IMR-90 (cell line): ENCODE results near the gene SLC16A5. TPM values are rescaled to one million over a fixed set of nuclear protein-coding genes. Genes with fewer than 3 reads are reported as not detected.

Source experiments
- ATAC-seq: fragments of 200-7000 bp; cut with Tn5 transposase; 2 replicates; pipeline ENCODE4 v1.9.1; 2020; ENCODE audit warnings: low read depth, mild to moderate bottlenecking, moderate library complexity
- BruUV-seq: library from RNA; stranded (reverse); fragments of 400-500 nt; replicated peaks from 2 replicates; lab custom pipeline; 2021; lab: Mats Ljungman, UMichigan
- CTCF ChIA-PET: fragments of 300-600 bp; formaldehyde crosslinking; extraction: SDS; loops from one replicate; lab custom pipeline; 2021; ENCODE audit warnings: antibody characterized with exemption; lab: Yijun Ruan, JAX
- POLR2A ChIA-PET: fragments of 300-600 bp; sonication (Branson Sonifier 250); formaldehyde crosslinking; loops from one replicate; lab custom pipeline; 2022; ENCODE audit warnings: antibody characterized with exemption; ENCODE audit not compliant: unreplicated experiment; lab: Charles Lee
- DNase-seq: peaks from one replicate; pipeline ENCODE4 v3.0.0; 2013
- H2AFZ ChIP-seq: replicated peaks from 2 replicates; pipeline ENCODE3; 2013; ENCODE audit warnings: low read length, mild to moderate bottlenecking; ENCODE audit not compliant: poor library complexity
- H2AK5ac ChIP-seq: 2 replicates; pipeline ENCODE4 v1.6.1; 2013; ENCODE audit warnings: low read depth, low read length, inconsistent platforms
- H2AK9ac ChIP-seq: replicated peaks from 2 replicates; pipeline ENCODE3; 2013; ENCODE audit warnings: mild to moderate bottlenecking, low read depth, low read length, moderate library complexity; ENCODE audit not compliant: poor library complexity
- H2BK120ac ChIP-seq: 2 replicates; pipeline ENCODE4 v1.6.1; 2013; ENCODE audit warnings: low read depth, low read length, inconsistent platforms
- H2BK15ac ChIP-seq: 3 replicates; pipeline ENCODE4 v1.6.1; 2013; ENCODE audit warnings: low read depth, low read length, inconsistent platforms
- H2BK20ac ChIP-seq: 2 replicates; pipeline ENCODE4 v1.6.1; 2013; ENCODE audit warnings: low read depth, mild to moderate bottlenecking, inconsistent platforms, low read length, moderate library complexity
- H2BK5ac ChIP-seq: 2 replicates; pipeline ENCODE4 v1.6.1; 2013; ENCODE audit warnings: mild to moderate bottlenecking, low read depth, low read length, inconsistent platforms; ENCODE audit not compliant: poor library complexity, severe bottlenecking
- H3K14ac ChIP-seq: replicated peaks from 2 replicates; pipeline ENCODE4 v1.6.1; 2013; ENCODE audit warnings: low read depth, low read length, inconsistent platforms
- H3K18ac ChIP-seq: 2 replicates; pipeline ENCODE4 v1.6.1; 2013; ENCODE audit warnings: low read depth, low read length, control low read depth
- H3K23ac ChIP-seq: 2 replicates; pipeline ENCODE4 v1.6.1; 2013; ENCODE audit warnings: low read depth, low read length, inconsistent platforms
- H3K27ac ChIP-seq: 2 replicates; pipeline ENCODE4 v1.5.1; 2013; ENCODE audit warnings: mild to moderate bottlenecking, control low read depth, low read length; ENCODE audit not compliant: insufficient read depth
- H3K27me3 ChIP-seq: 2 replicates; pipeline ENCODE4 v1.6.1; 2013; ENCODE audit warnings: low read length; ENCODE audit not compliant: control insufficient read depth, insufficient read depth
- H3K36me3 ChIP-seq: 2 replicates; pipeline ENCODE4 v1.6.1; 2013; ENCODE audit warnings: low read length, mixed read lengths; ENCODE audit not compliant: control insufficient read depth, insufficient read depth
- H3K4ac ChIP-seq: 2 replicates; pipeline ENCODE4 v1.6.1; 2013; ENCODE audit warnings: low read depth, low read length, inconsistent platforms
- H3K4me1 ChIP-seq: 2 replicates; pipeline ENCODE4 v1.6.1; 2013; ENCODE audit warnings: low read length, mixed read lengths; ENCODE audit not compliant: control insufficient read depth, insufficient read depth
- H3K4me2 ChIP-seq: 2 replicates; pipeline ENCODE4 v1.6.1; 2013; ENCODE audit warnings: low read depth, mild to moderate bottlenecking, control low read depth, low read length, moderate library complexity
- H3K4me3 ChIP-seq: 2 replicates; pipeline ENCODE4 v1.5.1; 2013; ENCODE audit warnings: low read depth, mild to moderate bottlenecking, control low read depth, low read length, moderate library complexity; ENCODE audit not compliant: insufficient read depth
- H3K56ac ChIP-seq: 2 replicates; pipeline ENCODE4 v1.6.1; 2013; ENCODE audit warnings: low read length, inconsistent platforms; ENCODE audit not compliant: insufficient read depth; ENCODE audit errors: extremely low read depth
- H3K79me1 ChIP-seq, 2 experiments: 2 replicates each; pipeline ENCODE4 v1.6.1; 2013; ENCODE audit warnings: low read length in 2 of 2, inconsistent platforms in 1 of 2, low read depth in 1 of 2
- H3K9ac ChIP-seq: 2 replicates; pipeline ENCODE4 v1.6.1; 2013; ENCODE audit warnings: low read depth, low read length, control low read depth
- H3K9me1 ChIP-seq: 2 replicates; pipeline ENCODE4 v1.6.1; 2013; ENCODE audit warnings: low read length, inconsistent platforms; ENCODE audit not compliant: insufficient read depth
- H3K9me3 ChIP-seq: 2 replicates; pipeline ENCODE4 v1.6.1; 2013; ENCODE audit warnings: low read length; ENCODE audit not compliant: control insufficient read depth, insufficient read depth
- H4K20me1 ChIP-seq: 2 replicates; pipeline ENCODE4 v1.6.1; 2013; ENCODE audit warnings: low read length, inconsistent platforms; ENCODE audit not compliant: insufficient read depth
- H4K5ac ChIP-seq: 2 replicates; pipeline ENCODE4 v1.6.1; 2013; ENCODE audit warnings: mild to moderate bottlenecking, low read depth, low read length, control low read depth
- H4K8ac ChIP-seq, 2 experiments: 2 replicates each; pipeline ENCODE4 v1.6.1; 2013; ENCODE audit warnings: low read depth in 2 of 2, low read length in 2 of 2, control low read depth in 1 of 2, inconsistent platforms in 1 of 2
- H4K91ac ChIP-seq: 2 replicates; pipeline ENCODE4 v1.6.1; 2013; ENCODE audit warnings: low read depth, low read length, inconsistent platforms; ENCODE audit not compliant: insufficient read depth
- BHLHE40 ChIP-seq: fragments of 150-350 bp; IDR thresholded peaks from 2 replicates; pipeline ENCODE4 v1.6.1; 2016; ENCODE audit warnings: mild to moderate bottlenecking, low read depth, low read length
- CEBPB ChIP-seq: IDR thresholded peaks from 2 replicates; pipeline ENCODE4 v1.6.1; 2012; ENCODE audit warnings: low read depth, low read length, improper control_type of control experiment
- CHD1 ChIP-seq: IDR thresholded peaks from 2 replicates; pipeline ENCODE4 v1.6.1; 2012; ENCODE audit warnings: low read depth, low read length, improper control_type of control experiment
- FOS ChIP-seq: fragments of 150-350 bp; IDR thresholded peaks from 2 replicates; pipeline ENCODE4 v1.6.1; 2016; ENCODE audit warnings: low read depth, low read length
- MAFK ChIP-seq: IDR thresholded peaks from 2 replicates; pipeline ENCODE4 v1.6.1; 2012; ENCODE audit warnings: low read depth, low read length, improper control_type of control experiment
- MAZ ChIP-seq: IDR thresholded peaks from 2 replicates; pipeline ENCODE4 v1.6.1; 2012; ENCODE audit warnings: low read depth, mild to moderate bottlenecking, low read length, improper control_type of control experiment, moderate library complexity, borderline replicate concordance
- MXI1 ChIP-seq: IDR thresholded peaks from 2 replicates; pipeline ENCODE4 v1.6.1; 2012; ENCODE audit warnings: low read depth, mild to moderate bottlenecking, low read length, moderate library complexity, borderline replicate concordance
- NFE2L2 ChIP-seq: fragments of 150-350 bp; IDR thresholded peaks from 2 replicates; pipeline ENCODE4 v1.6.1; 2016; ENCODE audit warnings: low read depth, mild to moderate bottlenecking, low read length
- POLR2A ChIP-seq: IDR thresholded peaks from 2 replicates; pipeline ENCODE4 v1.6.1; 2012; ENCODE audit warnings: mild to moderate bottlenecking, low read depth, low read length
- RAD21 ChIP-seq: IDR thresholded peaks from 2 replicates; pipeline ENCODE4 v1.6.1; 2012; ENCODE audit warnings: low read length, improper control_type of control experiment
- RCOR1 ChIP-seq: IDR thresholded peaks from 2 replicates; pipeline ENCODE4 v1.6.1; 2012; ENCODE audit warnings: mild to moderate bottlenecking, low read length, improper control_type of control experiment; ENCODE audit not compliant: insufficient replicate concordance
- RFX5 ChIP-seq: IDR thresholded peaks from 2 replicates; pipeline ENCODE4 v1.8.0; 2012; ENCODE audit warnings: low read depth, mild to moderate bottlenecking, low read length, moderate library complexity
- SMC3 ChIP-seq: fragments of 150-350 bp; IDR thresholded peaks from 2 replicates; pipeline ENCODE4 v1.6.1; 2016; ENCODE audit warnings: low read depth, mild to moderate bottlenecking, antibody characterized with exemption, low read length, moderate library complexity
- WGBS, 2 experiments: methylation state at CpG; one replicate each; pipeline versions ENCODE4 v1.1.5 to v1.1.7; 2013; ENCODE audit warnings: missing lambda C conversion rate in 2 of 2; ENCODE audit not compliant: insufficient read length in 1 of 2; ENCODE audit errors: extremely low coverage in 2 of 2; 5-methylcytosine and 5-hydroxymethylcytosine counted together
- dilution Hi-C: fragments of 300-500 bp; cut with HindIII; formaldehyde crosslinking; loops from one replicate; pipeline ENCODE4 v1.14.3; 2018; ENCODE audit warnings: low sequenced_read_pairs; ENCODE audit not compliant: unreplicated experiment
- in situ Hi-C: fragments of 300-500 bp; cut with MboI; formaldehyde crosslinking; loops from 3 replicates; pipeline ENCODE4 v1.14.3; 2019; ENCODE audit warnings: low sequenced_read_pairs, inconsistent platforms, mixed read lengths
- intact Hi-C: fragments of 100-400 bp; cut with micrococcal nuclease; formaldehyde crosslinking; loops from 2 replicates; pipeline ENCODE4 v1.10.0; 2022
- polyA plus RNA-seq, 3 experiments: library from polyadenylated mRNA; depleted of rRNA; stranded (reverse); fragments of >200 nt; gene quantifications; 2 replicates each; pipeline ENCODE4 v1.2.3, GENCODE V29; 2012; ENCODE audit warnings: low replicate concordance in 1 of 3
- total RNA-seq: library from RNA; depleted of rRNA; stranded (reverse); fragments of >200 nt; gene quantifications from 2 replicates; pipeline ENCODE4 v1.2.3, GENCODE V29; 2012
- TF ChIP-seq, protein P1 (sequence below): conservative IDR thresholded peaks from 2 replicates; pipeline ENCODE4 v1.5.1; 2012; ENCODE audit warnings: mild to moderate bottlenecking, low read depth, low read length, improper control_type of control experiment
- TF ChIP-seq, protein P2 (sequence below): fragments of 150-350 bp; IDR thresholded peaks from 2 replicates; pipeline ENCODE4 v1.6.1; 2016; ENCODE audit warnings: low read depth, mild to moderate bottlenecking, low read length, moderate library complexity, borderline replicate concordance
- TF ChIP-seq, protein P3 (sequence below): fragments of 150-350 bp; IDR thresholded peaks from 2 replicates; pipeline ENCODE4 v1.6.1; 2017; ENCODE audit warnings: mild to moderate bottlenecking, antibody characterized with exemption, low read length, low read depth

Gene SLC16A5
- total and polyA plus RNA-seq, 2 of the 4 experiments (the other 2 are of a cell fraction): 1.8 to 7.1 TPM

DNA sequence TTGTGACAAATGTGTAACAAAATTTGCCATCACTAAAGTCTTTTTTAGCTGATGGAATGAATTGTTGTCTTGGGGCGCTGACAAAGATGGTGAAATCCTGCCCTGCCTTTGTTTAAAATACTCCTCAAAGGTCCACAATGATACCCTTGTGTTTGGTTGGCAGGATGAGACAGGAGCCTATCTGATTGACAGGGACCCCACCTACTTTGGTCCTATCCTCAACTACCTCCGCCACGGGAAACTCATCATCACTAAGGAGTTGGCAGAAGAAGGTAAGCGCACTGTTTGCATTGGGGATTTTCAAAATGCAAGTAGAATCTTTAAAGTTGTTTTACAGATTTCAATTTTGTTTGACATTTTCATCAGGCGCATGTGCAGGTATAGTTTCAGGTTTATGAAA is 38.7 kb upstream of the SLC16A5 start:
- no peak overlapping the region for H2AK9ac ChIP-seq
- H3K9me1 ChIP-seq: no peaks in the 10 kb centered on the region
- H4K91ac ChIP-seq: no peak overlapping the region
- H3K4me3 ChIP-seq: no peak overlapping the region
- H3K27me3 ChIP-seq: no peaks in the 10 kb centered on the region
- in situ Hi-C loops: no loop called here
- H2BK20ac ChIP-seq: no peak overlapping the region
- no peaks in the 10 kb centered on the region; the same call in 1 of the 2 replicates for H3K4me1 ChIP-seq
- peak overlapping the region; percentile 34; the same call in 1 of the 2 replicates for H3K23ac ChIP-seq
- no peak overlapping the region for H3K27ac ChIP-seq
- no peak overlapping the region for H3K9ac ChIP-seq
- peaks cover 14% of the 10 kb centered on the region for H3K36me3 ChIP-seq
- no peak overlapping the region for H3K4ac ChIP-seq
- no peaks in the 10 kb centered on the region for H3K9me3 ChIP-seq
- WGBS, 2 experiments: 100% methylated on average over 1 of the region's 5 CpGs; no CpG with 5 or more reads in 1 of the 2 experiments
- TF ChIP-seq RCOR1 (no peak), FOS (no peak), BHLHE40 (no peak), RAD21 (no peak), CEBPB (no peak), MAFK (no peak), POLR2A (no peak), NFE2L2 (no peak), RFX5 (no peak), MXI1 (no peak), MAZ (no peak), SMC3 (no peak), CHD1 (no peak)
- TF ChIP-seq, protein P1, sequence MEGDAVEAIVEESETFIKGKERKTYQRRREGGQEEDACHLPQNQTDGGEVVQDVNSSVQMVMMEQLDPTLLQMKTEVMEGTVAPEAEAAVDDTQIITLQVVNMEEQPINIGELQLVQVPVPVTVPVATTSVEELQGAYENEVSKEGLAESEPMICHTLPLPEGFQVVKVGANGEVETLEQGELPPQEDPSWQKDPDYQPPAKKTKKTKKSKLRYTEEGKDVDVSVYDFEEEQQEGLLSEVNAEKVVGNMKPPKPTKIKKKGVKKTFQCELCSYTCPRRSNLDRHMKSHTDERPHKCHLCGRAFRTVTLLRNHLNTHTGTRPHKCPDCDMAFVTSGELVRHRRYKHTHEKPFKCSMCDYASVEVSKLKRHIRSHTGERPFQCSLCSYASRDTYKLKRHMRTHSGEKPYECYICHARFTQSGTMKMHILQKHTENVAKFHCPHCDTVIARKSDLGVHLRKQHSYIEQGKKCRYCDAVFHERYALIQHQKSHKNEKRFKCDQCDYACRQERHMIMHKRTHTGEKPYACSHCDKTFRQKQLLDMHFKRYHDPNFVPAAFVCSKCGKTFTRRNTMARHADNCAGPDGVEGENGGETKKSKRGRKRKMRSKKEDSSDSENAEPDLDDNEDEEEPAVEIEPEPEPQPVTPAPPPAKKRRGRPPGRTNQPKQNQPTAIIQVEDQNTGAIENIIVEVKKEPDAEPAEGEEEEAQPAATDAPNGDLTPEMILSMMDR: no peak
- TF ChIP-seq, protein P2, sequence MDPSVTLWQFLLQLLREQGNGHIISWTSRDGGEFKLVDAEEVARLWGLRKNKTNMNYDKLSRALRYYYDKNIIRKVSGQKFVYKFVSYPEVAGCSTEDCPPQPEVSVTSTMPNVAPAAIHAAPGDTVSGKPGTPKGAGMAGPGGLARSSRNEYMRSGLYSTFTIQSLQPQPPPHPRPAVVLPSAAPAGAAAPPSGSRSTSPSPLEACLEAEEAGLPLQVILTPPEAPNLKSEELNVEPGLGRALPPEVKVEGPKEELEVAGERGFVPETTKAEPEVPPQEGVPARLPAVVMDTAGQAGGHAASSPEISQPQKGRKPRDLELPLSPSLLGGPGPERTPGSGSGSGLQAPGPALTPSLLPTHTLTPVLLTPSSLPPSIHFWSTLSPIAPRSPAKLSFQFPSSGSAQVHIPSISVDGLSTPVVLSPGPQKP: no peak
- TF ChIP-seq, protein P3, sequence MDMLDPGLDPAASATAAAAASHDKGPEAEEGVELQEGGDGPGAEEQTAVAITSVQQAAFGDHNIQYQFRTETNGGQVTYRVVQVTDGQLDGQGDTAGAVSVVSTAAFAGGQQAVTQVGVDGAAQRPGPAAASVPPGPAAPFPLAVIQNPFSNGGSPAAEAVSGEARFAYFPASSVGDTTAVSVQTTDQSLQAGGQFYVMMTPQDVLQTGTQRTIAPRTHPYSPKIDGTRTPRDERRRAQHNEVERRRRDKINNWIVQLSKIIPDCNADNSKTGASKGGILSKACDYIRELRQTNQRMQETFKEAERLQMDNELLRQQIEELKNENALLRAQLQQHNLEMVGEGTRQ: no peak
- no peak overlapping the region for H4K5ac ChIP-seq
- H2AFZ ChIP-seq: no peak overlapping the region
- peaks cover 19 to 43% of the 10 kb centered on the region in 2 experiments for H3K79me1 ChIP-seq
- no peak for ATAC-seq
- no peak overlapping the region for H2BK120ac ChIP-seq
- H4K20me1 ChIP-seq: 0 out of 2 replicates have a peak, but pooled peaks cover 3% of the 10 kb centered on the region
- POLR2A ChIA-PET: interaction anchor here (0.5 kb wide), 1 partner anchor 83 kb away, joined by 16 read pairs; no protein-coding TSS in a partner anchor
- no peak overlapping the region for H3K56ac ChIP-seq
- no peak overlapping the region for H2AK5ac ChIP-seq
- H3K18ac ChIP-seq: no peak overlapping the region
- H2BK15ac ChIP-seq: no peak overlapping the region
- no peak overlapping the region for H3K4me2 ChIP-seq
- no peak overlapping the region for H2BK5ac ChIP-seq
- intact Hi-C loops: loop anchor here (5.0 kb wide), 1 partner anchor 87 kb away; no protein-coding TSS in a partner anchor
- CTCF ChIA-PET: interaction anchor here (0.9 kb wide), 3 partner anchors 9 to 14 kb away, joined by 3 read pairs; no protein-coding TSS in a partner anchor
- BruUV-seq: no TSS peak
- dilution Hi-C loops: no loop called here
- DNase-seq: no peak
- H4K8ac ChIP-seq: no peak overlapping the region
- no peak overlapping the region for H3K14ac ChIP-seq
